Glomerular visceral epithelial cell (primary cell): ENCODE results near the gene SH3PXD2A.
A peak's percentile ranks its signal among the peaks of the same experiment; 100 is the strongest.

Source experiments
- DNase-seq: peaks from one replicate; pipeline ENCODE4 v3.0.0-alpha.2; 2016; ENCODE audit errors: extremely low spot score

The SH3PXD2A gene

DNA sequence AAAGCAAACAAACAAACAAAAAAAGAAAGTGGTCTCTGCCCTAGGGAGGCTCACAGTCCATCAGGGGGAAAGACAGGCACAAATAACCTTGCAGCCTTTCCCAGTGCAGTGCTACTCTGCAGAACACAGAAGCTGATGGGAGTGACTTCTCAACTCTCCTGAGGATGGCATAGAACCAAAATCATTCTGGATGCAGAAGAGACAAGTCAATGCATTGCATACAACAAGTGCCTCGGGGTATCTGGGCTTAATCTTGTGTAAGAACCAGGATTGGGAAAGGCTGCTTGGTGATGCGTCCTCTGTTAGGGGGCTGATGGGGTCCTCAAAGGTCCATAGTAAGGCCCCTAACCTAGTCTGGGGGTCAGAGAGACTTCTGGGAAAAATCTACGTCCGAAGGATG lies 293.0 kb downstream of the SH3PXD2A start:
- DNase-seq, result no peak

DNA sequence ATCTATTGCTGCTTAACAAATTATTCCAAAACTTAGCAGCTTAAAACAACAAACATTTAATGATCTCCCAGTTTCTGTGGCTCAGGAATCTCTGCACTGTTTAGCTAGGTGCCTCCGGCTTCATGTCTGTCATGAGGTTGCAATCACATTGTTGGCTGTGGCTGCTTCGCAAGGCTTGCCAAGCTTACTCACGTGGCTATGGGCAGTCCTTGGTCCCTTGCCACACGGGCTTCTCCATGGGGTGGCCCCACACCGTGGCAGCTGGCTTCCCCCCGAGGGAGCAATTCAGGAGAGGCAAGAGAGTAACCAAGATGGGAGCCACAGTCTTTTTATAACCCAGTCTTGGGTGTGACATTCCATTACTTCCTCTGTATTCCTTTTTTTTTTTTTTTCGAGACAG lies 294.5 kb downstream of the SH3PXD2A start:
- DNase-seq, result no peak

DNA sequence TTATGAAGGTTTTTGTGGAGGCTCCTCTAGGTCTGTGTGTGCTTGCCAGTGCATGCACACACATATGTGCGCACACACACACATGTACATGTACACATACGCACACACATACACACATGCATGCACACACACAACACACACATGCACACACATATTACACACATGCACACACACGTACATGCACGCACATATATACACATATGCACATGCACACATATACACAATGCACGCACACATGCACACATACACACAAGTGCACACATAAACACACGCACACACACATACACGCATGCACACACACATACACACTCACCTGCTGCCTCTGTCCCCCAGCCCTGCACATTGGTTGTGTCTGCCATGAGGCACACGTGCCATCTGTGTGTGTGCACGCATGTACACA lies 295.6 kb downstream of the SH3PXD2A start:
- DNase-seq, result no peak

DNA sequence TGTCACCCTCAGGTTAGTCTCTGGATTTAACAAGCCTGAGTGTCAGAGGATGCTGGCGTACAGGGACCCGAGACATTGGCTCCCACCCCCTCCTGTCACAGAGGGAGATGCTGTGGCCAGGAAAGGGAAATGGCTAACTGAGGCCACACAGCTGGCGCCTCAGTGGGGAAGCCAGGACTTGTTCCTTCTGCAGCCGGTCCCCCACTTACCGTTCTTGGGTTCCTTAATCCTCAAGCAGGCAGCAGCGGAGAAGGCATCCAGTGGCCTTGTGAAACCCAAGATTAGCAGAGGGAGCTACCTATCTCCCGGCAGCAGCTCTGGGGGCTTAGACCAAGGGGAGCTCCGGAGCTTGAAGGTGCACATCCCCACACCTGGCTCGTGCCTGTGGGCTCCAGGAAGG lies 296.5 kb downstream of the SH3PXD2A start:
- no peak for DNase-seq

DNA sequence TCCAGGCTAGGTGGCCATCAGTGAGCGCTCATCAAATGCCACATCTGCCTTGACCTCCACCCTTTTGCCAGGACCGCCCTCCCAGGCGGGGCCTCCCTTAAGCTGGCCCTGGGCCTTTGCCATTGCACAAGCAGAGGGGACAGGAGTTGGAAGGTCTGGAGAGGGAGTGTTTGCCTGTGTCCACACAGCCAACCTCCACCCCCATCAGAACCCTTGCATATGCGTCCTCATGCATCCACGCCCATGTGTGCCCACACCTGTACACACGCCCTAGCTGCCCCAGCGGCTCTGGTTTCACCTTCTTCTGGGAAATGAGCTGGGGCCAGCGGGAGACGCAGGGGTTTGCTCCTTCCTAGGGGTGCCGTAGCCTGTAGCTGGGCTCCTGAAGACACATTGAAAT lies 297.9 kb downstream of the SH3PXD2A start:
- no peak for DNase-seq

DNA sequence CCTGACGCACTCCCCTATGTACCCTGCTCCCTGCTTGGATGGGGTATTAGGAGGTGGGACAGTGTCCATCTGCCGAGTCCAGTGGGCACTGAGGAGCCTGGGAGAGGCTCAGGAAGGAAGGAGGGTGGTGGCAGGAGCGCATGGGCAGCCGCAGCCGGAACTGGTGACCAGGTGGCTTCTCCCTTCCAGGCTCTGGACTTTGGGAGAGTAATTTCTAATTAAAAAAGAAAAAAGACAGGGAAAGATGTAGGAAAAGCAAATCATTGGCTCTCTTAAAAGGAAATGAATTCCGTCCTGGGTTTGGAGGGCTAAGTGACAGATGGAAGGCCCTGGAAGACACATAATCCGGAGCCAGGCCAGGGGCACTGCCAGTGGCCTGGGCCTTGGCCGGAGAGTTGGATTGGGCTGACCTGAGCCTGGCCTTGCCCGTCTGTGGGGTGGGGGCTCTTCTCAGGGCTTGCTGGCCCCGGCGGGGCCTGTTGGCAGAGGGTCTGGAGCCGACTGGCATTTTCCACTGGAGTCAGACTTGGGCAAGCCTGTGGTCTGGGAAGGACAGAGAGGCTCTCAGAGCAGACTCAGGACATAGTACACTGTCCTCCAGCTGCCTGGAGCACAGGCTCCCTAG lies 298.9 kb downstream of the SH3PXD2A start:
- no peak for DNase-seq

DNA sequence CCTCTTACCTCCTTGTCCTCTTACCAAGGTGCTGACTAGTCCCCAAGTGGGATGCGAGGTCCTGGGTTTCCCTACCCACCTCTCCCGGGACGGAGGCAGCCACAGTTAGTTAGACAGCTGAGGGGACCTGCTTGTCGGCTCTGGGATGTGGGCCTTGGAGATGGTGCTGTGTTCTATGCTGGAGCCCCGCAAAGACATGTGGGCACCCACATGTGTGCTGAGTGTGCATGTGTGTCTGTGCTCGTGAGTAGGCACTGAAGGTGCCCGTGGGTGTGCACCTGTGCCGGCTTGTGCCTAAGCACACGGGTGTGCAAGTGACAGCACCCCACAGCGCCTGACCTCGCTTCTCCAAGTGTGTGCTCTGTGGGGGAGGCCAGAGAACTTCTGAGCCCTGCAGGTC lies 299.7 kb downstream of the SH3PXD2A start:
- DNase-seq, result no peak

DNA sequence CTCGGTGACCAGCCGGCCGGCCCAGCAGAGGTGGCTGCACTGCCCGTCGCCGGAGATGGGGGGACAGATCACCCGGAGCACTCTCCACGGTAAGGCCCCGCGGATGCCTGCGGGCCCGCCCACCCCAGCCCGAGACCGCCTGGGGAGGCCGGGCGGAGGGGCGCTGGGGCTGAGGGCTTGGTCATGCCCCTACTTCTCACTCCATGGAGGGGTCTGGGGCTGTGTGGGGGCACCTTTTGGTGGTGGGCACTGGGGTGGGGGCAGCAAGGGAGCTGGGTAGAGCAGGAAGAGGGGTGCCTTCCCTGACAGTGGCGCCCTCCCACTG lies 300.1 kb downstream of the SH3PXD2A start:
- no peak for DNase-seq

DNA sequence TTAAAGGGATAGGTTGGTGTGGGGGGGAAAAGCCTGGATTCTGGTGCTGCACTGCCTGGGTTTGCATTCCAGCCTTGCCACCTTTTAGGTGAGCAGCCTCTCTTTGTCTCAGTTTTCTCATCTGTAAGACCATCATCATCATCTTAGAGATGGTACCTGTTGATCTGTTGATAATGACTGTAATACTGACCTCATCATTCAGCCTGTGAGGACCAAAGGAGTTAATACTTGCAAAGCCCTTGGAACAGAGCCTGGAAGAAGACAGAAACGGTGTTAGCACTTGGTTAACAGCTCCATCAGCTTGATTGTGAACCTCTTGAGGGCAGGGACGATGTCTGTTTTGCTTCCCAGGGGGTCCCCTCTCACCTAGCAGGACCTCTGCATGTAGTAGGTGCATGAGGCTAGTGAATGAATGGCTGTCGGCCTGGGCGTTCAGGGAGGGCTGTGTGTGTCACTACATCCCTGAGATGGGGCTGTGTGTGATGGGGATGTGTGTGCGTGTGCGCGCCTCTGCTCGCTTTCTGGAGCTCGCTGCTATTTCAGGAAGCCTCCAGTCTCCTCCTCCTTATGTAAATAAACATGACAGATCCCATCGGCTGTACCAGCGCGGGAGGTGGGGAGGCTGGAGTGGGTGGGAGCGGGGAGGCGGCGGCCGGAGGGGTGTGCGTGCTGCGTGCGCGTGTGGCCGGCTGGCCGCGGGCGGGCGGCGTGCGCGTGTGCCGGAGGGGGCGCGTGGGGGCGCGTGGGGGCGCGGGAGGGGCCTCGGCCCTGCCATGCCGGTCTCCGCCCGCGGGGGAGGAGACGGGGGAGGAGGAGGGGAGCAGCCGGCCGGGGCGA lies 300.7 kb downstream of the SH3PXD2A start:
- peak; percentile 27 for DNase-seq

DNA sequence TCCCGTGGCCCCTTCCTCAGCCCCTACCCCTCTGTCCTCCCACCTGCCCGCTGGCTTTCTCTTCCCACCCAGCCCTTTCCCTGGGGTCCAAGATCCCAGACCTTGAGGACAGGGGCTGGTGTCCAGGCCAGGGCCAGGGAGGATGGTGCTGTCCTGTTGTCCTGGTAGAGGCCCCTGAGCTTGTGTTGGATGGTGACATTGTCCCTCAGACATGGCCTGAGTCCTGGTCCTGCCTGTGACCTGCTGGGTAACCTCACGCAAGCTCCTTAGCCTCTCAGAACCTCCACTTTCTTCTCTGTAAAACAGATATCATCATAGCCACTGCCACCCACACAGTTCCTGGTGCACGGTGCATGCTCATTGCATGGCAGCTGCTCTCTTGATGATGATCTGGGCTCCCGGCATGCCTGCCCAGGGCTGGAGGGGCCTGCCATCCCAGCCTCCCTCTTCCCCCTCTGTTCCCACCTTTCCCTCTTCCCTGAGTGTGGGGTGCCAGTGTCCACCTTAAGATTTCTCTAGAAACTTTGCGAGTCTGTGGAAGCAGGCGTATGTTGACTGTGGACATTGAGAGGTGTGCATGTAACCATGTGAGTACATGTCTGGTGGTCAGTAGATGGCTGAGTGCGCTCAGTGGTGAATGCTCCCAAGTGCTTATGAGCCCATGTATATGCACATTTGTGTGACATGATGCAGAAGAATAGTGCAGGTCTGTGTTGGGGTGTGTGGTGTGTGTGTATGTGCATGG lies 301.5 kb downstream of the SH3PXD2A start:
- no peak for DNase-seq

DNA sequence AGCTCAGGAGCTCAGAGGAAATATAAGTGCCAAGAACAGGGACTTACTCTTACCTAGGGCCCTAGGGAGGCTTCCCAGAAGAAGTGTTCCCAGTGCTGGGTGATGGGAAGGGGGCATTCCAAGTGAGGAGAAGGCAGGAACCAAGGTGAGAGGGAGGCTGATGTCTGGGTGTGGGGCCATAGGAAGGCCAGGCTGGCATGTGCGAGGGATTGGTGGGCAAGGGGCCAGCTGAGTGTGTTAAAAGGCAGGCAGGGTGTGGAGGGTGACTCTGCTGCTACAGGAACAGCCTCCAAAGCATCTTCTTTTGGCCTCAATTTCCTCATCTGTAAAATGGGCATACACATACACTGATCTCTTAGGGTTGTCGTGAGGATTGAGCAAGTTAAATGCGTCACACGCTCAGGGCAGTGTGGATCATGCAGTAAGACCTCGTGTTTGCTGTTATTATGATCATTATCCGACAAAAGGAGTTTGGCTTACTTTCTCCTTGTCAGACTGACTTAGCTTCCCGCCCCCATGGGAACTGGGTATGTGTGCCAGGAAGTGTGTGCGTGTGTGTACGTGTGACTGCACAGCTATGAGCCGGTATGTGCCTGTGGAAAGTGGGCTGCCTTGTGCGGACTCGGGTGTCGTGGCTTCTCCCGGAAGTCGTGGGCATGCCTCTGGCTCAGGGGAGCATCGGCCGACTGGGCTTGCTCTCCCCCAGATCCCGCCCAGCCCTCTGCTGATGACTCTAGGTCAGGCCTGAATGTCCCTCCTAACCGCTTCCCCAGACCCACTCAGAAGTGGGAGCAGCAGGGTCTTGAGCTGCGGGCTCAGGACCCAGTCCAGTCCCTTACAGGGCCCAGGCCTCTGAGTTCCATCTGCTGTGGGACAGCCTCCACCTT lies 302.3 kb downstream of the SH3PXD2A start:
- DNase-seq, result no peak

DNA sequence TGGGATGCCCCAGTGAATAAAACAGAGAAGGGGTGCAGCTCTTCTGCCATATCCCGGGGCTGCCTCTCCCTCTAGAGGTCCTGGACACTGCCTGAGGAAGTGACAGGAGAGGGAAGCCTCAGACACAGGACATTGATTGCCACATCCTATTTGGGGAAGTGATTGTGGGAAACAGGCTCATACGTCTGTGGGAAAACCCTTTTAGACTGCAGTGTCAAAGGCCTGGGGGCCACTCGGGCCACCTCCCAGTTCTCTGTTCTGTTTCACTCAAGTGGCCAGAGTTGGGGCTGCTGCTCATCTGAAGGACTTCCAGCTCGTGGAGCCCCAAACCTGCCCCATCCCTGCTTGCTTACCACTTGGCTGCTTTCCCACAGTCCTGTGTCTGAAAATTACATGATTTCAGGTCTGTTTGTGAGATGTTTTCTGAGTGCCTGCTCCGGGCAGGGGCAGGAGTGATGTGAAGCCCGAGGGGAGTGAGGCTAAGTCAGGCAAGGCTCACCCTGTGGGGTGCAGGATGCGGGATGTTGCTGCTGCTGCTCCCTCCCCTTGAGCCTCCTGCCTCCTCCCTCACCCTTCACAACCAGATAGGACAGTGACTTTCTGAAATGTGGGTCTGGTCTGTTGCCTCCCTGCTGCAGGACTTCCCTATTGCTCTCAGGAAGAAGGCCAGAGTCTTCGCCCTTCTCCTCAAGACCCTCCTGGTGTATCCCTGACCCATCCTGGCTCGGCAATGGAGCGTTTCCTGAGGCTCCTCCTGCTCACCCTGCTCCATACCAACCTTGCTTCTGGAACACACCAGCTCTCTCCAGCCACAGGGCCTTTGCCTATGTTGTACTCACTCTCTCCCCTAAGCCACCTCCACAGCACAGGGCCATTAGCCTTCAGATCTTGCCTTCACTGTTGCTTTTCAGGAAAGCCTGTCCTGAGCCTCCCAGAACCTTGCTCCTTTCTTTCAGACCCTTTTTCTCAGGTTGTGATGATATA lies 303.5 kb downstream of the SH3PXD2A start:
- DNase-seq, result no peak

DNA sequence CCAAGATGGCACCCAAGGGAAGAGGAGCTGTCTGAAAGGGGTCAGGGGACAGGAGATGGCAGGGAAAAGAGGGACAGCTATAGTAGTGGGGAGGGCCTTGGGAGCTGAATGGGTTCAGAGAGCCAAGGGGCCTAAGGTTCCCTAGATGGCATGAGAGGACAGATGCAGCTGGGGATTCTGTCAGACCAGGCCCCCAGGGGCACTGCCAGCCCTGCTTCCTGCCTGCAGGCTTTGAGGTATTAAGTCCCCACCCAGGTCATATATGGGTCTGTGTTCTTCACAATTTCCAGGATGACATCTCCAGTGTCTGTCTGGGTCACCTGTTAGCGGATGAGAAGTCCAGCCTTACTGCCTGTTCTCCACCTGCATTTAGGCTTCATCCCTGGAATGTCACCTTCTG lies 305.1 kb downstream of the SH3PXD2A start:
- no peak for DNase-seq

DNA sequence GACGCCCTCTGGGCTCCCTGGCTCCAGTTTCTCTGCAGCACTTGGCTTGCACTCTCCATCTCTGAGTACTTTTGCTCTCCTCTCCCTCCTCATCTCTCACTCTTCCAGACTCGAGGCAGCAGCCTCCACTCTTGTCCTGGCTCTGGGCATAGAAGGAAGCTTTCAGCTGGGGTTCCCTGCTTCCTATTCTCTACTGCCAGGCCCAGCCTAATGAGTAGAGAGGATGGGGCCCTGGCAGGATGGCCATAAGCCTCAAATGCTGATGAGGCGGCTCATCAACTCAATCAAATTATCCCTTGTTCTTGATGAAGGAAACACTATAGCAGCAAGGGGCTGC lies 306.1 kb downstream of the SH3PXD2A start:
- no peak for DNase-seq

DNA sequence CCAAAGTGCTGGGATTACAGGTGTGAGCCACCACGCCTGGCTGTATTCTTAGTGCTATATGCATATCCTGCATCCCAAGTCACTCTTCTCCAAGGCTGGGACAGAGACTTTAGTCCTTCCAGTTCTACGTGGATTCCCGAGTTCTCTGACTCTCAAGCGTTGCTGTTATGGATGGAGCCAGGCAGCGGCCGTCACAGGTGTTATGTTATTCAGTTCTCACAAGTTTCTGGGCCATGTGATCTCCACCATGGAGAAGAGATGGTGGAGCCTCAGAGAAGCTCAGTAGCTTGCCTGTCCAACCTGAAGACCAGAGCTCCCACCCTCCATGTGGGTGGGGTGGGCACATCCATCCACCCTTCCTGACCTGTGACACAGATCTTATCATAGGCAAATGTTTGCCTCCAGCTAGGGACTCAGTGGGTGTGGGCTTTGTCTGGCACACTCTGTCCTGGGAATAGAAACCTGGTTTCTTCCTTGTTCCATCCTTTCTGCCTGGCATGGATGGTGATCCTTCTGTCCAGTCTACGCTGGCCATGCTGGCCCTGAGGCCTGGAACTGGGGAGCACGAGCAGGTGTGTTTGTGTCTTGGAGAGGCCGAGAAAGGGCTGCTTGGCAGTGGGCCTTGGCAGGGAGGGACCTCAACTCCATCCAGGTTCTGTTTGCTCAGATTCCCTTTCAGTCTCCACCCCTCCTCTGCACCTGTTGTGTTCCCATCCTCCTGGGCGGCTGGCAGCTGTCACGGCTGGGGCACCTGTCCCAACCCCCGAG lies 306.6 kb downstream of the SH3PXD2A start:
- DNase-seq, result no peak

DNA sequence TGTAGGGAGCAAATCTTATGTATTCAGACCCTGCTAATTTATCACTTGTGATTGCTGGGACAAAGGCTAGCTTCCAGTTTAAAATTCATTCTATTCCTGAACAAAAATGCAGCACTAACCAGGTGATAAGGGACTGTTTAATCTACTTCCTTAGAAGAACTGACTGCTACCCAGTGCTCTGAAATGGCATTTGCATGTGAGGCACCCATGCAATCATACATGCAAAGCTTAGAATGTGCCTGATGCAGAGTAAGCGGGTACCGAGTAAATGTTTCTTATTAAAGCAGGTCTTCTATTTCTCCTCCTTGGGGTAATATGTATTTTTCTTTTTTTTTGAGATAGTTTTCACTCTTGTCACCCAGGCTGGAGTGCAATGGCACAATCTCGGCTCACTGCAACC lies 307.4 kb downstream of the SH3PXD2A start:
- no peak for DNase-seq

DNA sequence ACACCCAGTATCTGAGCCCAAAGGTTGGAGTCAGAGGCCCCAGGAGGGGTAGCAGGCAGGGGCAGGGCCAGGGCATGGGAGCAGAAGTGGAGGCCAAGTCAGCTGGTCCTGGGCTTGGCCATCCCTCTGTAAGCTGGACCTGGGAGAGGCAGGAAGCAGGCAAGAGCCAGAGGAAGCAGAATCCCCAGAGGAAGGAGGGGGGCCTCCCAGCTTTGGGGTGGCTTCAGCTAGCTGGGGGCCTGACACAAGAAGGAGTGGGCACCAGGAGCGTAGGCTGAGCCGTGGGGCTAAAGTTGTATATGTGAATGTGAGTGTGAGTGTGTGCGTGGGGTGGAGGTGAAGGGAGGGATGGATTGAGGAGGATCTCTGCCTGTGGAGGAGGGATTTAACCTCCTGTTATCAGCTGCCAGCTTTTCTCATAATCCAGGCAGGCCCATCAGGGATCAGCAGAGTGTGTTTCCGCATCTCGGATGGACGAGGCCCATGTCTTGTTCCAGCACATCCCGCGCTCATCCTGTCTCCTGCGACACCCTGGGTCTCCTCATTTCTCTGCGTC lies 307.9 kb downstream of the SH3PXD2A start:
- DNase-seq, result no peak

DNA sequence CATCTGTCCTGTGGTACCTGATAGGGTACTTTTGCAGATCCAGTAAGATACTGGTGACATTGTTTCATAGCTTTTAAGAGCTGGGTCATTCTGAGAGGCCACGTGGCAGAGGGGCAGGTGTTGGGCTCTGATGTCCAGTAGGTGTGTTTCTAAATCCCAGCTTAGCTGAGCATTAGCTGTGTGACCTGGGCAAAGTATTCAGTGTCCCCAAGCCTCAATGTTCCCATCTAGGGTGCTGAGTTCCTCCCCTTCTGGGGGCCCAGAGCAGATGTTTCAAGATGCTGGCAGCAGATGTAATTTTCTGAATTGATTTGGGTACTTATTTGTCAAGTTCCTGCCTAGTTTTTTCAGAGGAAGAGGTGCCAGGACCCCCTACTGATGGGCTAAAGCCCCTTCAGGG lies 309.0 kb downstream of the SH3PXD2A start:
- no peak for DNase-seq

DNA sequence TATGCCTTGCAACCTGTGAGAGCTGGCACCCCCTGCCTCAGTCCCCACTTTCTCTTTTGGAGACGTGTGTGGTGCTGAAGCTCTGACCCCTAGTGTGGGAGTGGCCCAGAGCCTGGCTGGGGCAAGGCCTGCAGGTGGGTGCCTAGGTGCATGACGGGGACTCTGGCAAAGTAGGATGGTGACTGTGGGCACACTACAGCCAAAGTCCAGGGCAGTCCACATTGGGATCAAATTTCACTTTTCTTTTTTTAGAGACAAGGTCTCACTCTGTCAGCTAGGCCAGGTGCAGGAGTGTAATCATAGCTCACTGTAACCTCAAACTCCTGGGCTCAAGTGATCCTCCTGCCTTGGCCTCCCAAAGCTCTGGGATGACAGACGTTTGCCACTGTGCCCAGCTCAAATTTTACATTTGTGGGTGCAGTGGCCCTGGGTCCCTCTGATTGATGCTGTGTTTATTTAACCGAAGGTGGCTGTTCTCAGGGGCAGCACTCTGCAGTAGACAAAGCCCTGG lies 309.6 kb downstream of the SH3PXD2A start:
- DNase-seq, result no peak

DNA sequence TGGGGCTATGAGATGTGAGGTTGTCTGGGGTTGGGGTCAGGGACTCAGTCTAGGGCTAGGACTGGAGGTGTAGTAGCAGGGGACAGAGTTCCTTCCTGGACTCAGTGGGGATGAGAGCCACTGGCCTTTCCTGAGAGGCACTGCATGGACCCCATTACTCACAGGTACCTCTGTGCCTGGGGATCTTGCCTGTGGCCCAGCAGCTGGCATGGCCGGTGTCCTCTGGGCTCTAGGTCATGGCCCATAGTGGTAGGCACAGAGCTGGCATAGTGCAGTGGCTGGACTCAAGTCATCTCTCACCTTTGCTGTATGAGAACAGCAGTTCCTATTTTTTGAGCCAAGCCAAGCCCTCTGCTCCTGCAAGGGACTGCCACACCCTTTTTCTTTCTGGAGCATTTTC lies 310.0 kb downstream of the SH3PXD2A start:
- no peak for DNase-seq
